CD14-positive monocyte (primary cell): ENCODE data around the gene NAPG. TPM values are rescaled to one million over a fixed set of nuclear protein-coding genes. Genes with fewer than 3 reads are reported as not detected.
"Not testable (repeated sequence)": the region's sequence is repeated elsewhere in the genome, so short reads cannot be mapped to it uniquely, and the experiment has no call there.

ENCODE experiments used
- DNase-seq, 3 donors: peaks; one replicate each; pipeline ENCODE4 v3.0.0-alpha.2; 2011 to 2022
- H2AFZ ChIP-seq: 2 replicates; pipeline ENCODE4 v1.6.0; 2012; ENCODE audit warnings: mild to moderate bottlenecking, low read depth, low read length, inconsistent platforms; ENCODE audit not compliant: insufficient read depth, poor library complexity, severe bottlenecking
- H3K27ac ChIP-seq, 2 donors: 1 replicate in 1 of 2; 2 replicates in 1 of 2; pipeline ENCODE4 v1.5.1; 2012 to 2013; ENCODE audit warnings: low read length in 2 of 2, control low read depth in 1 of 2, inconsistent platforms in 1 of 2, low read depth in 1 of 2, mild to moderate bottlenecking in 1 of 2
- H3K27me3 ChIP-seq, 2 donors: one replicate each; pipeline versions ENCODE4 v1.6.0 to v1.6.1; 2011 to 2013; ENCODE audit warnings: low read length in 2 of 2; ENCODE audit not compliant: control insufficient read depth in 2 of 2, insufficient read depth in 2 of 2
- H3K36me3 ChIP-seq, 2 donors: replicated peaks in 1 of 2; 1 replicate in 1 of 2; 2 replicates in 1 of 2; pipeline versions ENCODE4 v1.5.1 to v1.6.1; 2012 to 2013; ENCODE audit warnings: low read length in 2 of 2, control low read depth in 1 of 2, inconsistent platforms in 1 of 2, mild to moderate bottlenecking in 1 of 2; ENCODE audit not compliant: insufficient read depth in 2 of 2, control insufficient read depth in 1 of 2
- H3K4me1 ChIP-seq, 2 donors: 1 replicate in 1 of 2; 2 replicates in 1 of 2; pipeline versions ENCODE4 v1.5.1 to v1.6.1; 2012 to 2013; ENCODE audit warnings: low read length in 2 of 2, control low read depth in 1 of 2, inconsistent platforms in 1 of 2, mild to moderate bottlenecking in 1 of 2, moderate library complexity in 1 of 2; ENCODE audit not compliant: insufficient read depth in 2 of 2, control insufficient read depth in 1 of 2
- H3K4me2 ChIP-seq: replicated peaks from 2 replicates; pipeline ENCODE3; 2012; ENCODE audit warnings: low read length, moderate library complexity, mild to moderate bottlenecking; ENCODE audit not compliant: poor library complexity, severe bottlenecking; ENCODE audit errors: extremely low read depth
- H3K4me3 ChIP-seq, 3 experiments: fragments of 200-600 bp in 1 of 3; sonication (generic) in 1 of 3; replicated peaks in 1 of 3; 1 replicate in 2 of 3; 2 replicates in 1 of 3; pipeline ENCODE4 v1.5.1; 2011 to 2013; ENCODE audit warnings: low read length in 3 of 3, mild to moderate bottlenecking in 3 of 3, control low read depth in 2 of 3, low read depth in 2 of 3, inconsistent platforms in 1 of 3, moderate library complexity in 1 of 3
- H3K79me2 ChIP-seq: 2 replicates; pipeline ENCODE4 v1.6.0; 2012; ENCODE audit warnings: mild to moderate bottlenecking, control low read depth, inconsistent platforms, low read length, moderate library complexity; ENCODE audit not compliant: insufficient read depth
- H3K9ac ChIP-seq: 2 replicates; pipeline ENCODE4 v1.6.0; 2017; ENCODE audit warnings: low read length, mild to moderate bottlenecking; ENCODE audit not compliant: insufficient read depth, poor library complexity, severe bottlenecking
- H3K9me3 ChIP-seq, 2 donors: replicated peaks in 1 of 2; 1 replicate in 1 of 2; 2 replicates in 1 of 2; pipeline versions ENCODE4 v1.5.1 to v1.6.1; 2012 to 2013; ENCODE audit warnings: low read length in 2 of 2, control low read depth in 1 of 2; ENCODE audit not compliant: control insufficient read depth in 1 of 2, insufficient read depth in 1 of 2
- H4K20me1 ChIP-seq: 2 replicates; pipeline ENCODE4 v1.6.0; 2012; ENCODE audit warnings: mild to moderate bottlenecking, low read length, control low read depth, moderate library complexity; ENCODE audit not compliant: insufficient read depth
- H3K27ac Mint-ChIP-seq, 7 donors: one replicate each; pipeline ENCODE4 v1.8.0; 2020; ENCODE audit warnings: mild to moderate bottlenecking in 7 of 7, mixed read lengths in 7 of 7, moderate library complexity in 6 of 7, inconsistent platforms in 2 of 7
- H3K27me3 Mint-ChIP-seq, 3 donors: one replicate each; pipeline ENCODE4 v1.8.0; 2021 to 2022; ENCODE audit warnings: low read depth in 3 of 3, mild to moderate bottlenecking in 3 of 3, mixed read lengths in 3 of 3, moderate library complexity in 3 of 3, inconsistent platforms in 1 of 3
- H3K36me3 Mint-ChIP-seq, 2 donors: one replicate each; pipeline ENCODE4 v1.8.0; 2020; ENCODE audit warnings: mixed read lengths in 2 of 2, inconsistent platforms in 1 of 2, mild to moderate bottlenecking in 1 of 2
- H3K4me1 Mint-ChIP-seq: one replicate; pipeline ENCODE4 v1.8.0; 2020; ENCODE audit warnings: mild to moderate bottlenecking, mixed read lengths
- H3K4me3 Mint-ChIP-seq, 2 donors: one replicate each; pipeline ENCODE4 v1.8.0; 2020; ENCODE audit warnings: mild to moderate bottlenecking in 2 of 2, mixed read lengths in 2 of 2, moderate library complexity in 1 of 2
- H3K9me3 Mint-ChIP-seq, 7 donors: one replicate each; pipeline ENCODE4 v1.8.0; 2020 to 2022; ENCODE audit warnings: mixed read lengths in 7 of 7, mild to moderate bottlenecking in 6 of 7, moderate library complexity in 6 of 7, inconsistent platforms in 2 of 7
- WGBS: methylation state at CpG from one replicate; pipeline ENCODE4 v1.1.5; 2013; ENCODE audit warnings: missing lambda C conversion rate; ENCODE audit not compliant: insufficient coverage; 5-methylcytosine and 5-hydroxymethylcytosine counted together
- intact Hi-C, 2 donors: fragments of 100-400 bp; cut with micrococcal nuclease; formaldehyde crosslinking; loops; one replicate each; pipeline versions ENCODE4 v1.15.0 to v1.15.1; 2023
- polyA plus RNA-seq, 3 donors: library from polyadenylated mRNA; depleted of rRNA in 1 of 3; unstranded in 2 of 3; stranded (reverse) in 1 of 3; fragments of 300-500 nt in 2 of 3; fragments of >200 nt in 1 of 3; fragmentation: Illumina TruSeq in 2 of 3; gene quantifications; 1 replicate in 2 of 3; 2 replicates in 1 of 3; pipeline ENCODE4 v1.2.3, GENCODE V29; 2012 to 2021
- TF ChIP-seq, protein P1 (sequence below): fragments of 200-600 bp; IDR thresholded peaks from one replicate; pipeline ENCODE4 v1.8.0; 2022; ENCODE audit warnings: antibody characterized with exemption, mild to moderate bottlenecking

The NAPG gene
- polyA plus RNA-seq, 3 donors, result 14.8 to 17.5 (median 15.9) TPM

DNA sequence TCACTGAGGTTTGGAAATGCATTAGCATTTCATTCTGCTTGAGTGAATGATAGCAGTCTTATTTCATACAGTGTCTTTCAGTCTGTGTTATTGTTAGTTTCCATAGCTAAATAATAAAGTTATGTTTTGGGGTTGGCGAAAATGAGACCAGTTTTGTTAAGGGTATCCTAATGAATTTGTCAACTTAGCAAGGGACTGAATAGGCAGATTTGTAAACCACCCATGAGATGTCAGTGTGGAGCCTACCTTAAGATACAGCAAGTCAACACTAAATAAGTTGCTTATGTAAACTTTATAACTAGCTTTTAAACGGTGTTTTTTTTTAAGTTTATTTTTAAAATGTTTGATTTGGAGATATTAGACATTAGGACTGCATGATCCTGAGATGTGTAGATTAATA lies 11.9 kb downstream of the NAPG start:
- Histone ChIP-seq H4K20me1 (peaks cover 8% of the 10 kb centered on the region), H3K27ac (no peak overlapping the region), H3K4me1 (no peaks in the 10 kb centered on the region), H3K4me3 (no peak overlapping the region), H3K36me3 (peaks cover 51 to 88% of the 10 kb centered on the region in 2 donors), H3K9me3 (no peaks in the 10 kb centered on the region), H3K27me3 (no peaks in the 10 kb centered on the region), H2AFZ (no peak overlapping the region), H3K79me2 (peaks cover 27% of the 10 kb centered on the region), H3K4me2 (no peak overlapping the region), H3K9ac (no peak overlapping the region)
- TF ChIP-seq, protein P1, sequence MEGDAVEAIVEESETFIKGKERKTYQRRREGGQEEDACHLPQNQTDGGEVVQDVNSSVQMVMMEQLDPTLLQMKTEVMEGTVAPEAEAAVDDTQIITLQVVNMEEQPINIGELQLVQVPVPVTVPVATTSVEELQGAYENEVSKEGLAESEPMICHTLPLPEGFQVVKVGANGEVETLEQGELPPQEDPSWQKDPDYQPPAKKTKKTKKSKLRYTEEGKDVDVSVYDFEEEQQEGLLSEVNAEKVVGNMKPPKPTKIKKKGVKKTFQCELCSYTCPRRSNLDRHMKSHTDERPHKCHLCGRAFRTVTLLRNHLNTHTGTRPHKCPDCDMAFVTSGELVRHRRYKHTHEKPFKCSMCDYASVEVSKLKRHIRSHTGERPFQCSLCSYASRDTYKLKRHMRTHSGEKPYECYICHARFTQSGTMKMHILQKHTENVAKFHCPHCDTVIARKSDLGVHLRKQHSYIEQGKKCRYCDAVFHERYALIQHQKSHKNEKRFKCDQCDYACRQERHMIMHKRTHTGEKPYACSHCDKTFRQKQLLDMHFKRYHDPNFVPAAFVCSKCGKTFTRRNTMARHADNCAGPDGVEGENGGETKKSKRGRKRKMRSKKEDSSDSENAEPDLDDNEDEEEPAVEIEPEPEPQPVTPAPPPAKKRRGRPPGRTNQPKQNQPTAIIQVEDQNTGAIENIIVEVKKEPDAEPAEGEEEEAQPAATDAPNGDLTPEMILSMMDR, result no peak
- no CpG with 5 or more reads among the region's 2 CpGs for WGBS
- Mint-ChIP-seq H3K4me3 (no peak overlapping the region), H3K27ac (no peak overlapping the region), H3K9me3 (no peaks in the 10 kb centered on the region), H3K4me1 (no peaks in the 10 kb centered on the region), H3K36me3 (peaks cover 59 to 71% of the 10 kb centered on the region in 2 donors), H3K27me3 (no peaks in the 10 kb centered on the region)
- no peak for DNase-seq
- intact Hi-C loops, result no loop called here

DNA sequence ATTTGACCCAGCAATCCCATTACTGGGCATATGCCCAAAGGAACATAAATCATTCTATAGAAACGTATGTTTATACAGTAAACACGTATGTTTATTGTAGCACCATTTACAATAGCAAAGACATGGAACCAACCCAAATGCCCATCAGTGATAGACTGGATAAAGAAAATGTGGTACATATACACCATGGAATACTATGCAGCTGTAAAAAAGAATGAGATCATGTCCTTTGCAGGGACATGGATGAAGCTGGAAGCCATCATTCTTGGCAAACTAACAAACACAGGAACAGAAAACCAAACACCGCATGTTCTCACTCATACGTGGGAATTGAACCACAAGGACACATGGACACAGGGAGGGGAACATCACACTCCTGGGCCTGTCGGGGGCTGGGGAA lies 13.3 kb downstream of the NAPG start:
- Histone ChIP-seq H3K79me2 (peaks cover 18% of the 10 kb centered on the region), H3K36me3 (peaks cover 57 to 92% of the 10 kb centered on the region in 2 donors)
- H3K27ac ChIP-seq, H3K9me3 Mint-ChIP-seq, H4K20me1 ChIP-seq, H3K27me3 ChIP-seq, H3K4me2 ChIP-seq, H3K27ac Mint-ChIP-seq, H3K4me1 ChIP-seq, intact Hi-C loops, H3K4me1 Mint-ChIP-seq, H3K27me3 Mint-ChIP-seq, DNase-seq, H2AFZ ChIP-seq, H3K9me3 ChIP-seq, H3K4me3 Mint-ChIP-seq, H3K4me3 ChIP-seq, H3K9ac ChIP-seq: not testable (repeated sequence)
- no CpG with 5 or more reads among the region's 5 CpGs for WGBS
- peaks cover 60 to 71% of the 10 kb centered on the region in 2 donors for H3K36me3 Mint-ChIP-seq
